Epithelial cell of esophagus (primary cell): ENCODE data around the gene FBXO5.
A peak's percentile ranks its signal among the peaks of the same experiment; 100 is the strongest.

Experiments
- DNase-seq: peaks from one replicate; pipeline ENCODE4 v3.0.0; 2010; ENCODE audit warnings: low read depth
- H3K4me3 ChIP-seq: 2 replicates; pipeline ENCODE4 v1.5.1; 2011; ENCODE audit warnings: mild to moderate bottlenecking, low read length, control low read depth
- CTCF ChIP-seq: IDR thresholded peaks from 2 replicates; pipeline ENCODE4 v1.5.1; 2011; ENCODE audit warnings: low read depth, mild to moderate bottlenecking, low read length, control low read depth, inconsistent platforms; ENCODE audit not compliant: insufficient read depth; ENCODE audit errors: missing control alignments

FBXO5 gene

DNA sequence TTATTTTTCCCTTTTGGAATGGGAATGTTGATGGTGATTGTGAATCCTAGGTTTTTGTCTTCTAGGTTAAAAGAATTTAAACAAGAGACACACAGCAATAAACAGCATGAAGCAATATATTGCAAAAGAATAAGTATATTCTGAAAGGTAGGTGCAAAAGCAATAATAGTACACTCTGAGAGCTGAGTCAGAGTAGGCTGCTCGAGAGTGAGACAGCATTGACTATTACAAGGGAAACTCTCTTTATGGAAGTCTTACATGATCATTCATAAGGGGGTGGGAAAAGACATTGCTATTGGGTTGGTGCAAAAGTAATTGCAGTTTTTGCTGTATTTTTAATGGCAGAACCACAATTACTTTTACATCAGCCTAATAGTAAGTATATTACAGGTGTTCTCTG is 25.0 kb downstream of the FBXO5 start:
- TF ChIP-seq CTCF = no peak
- no peak overlapping the region for H3K4me3 ChIP-seq

DNA sequence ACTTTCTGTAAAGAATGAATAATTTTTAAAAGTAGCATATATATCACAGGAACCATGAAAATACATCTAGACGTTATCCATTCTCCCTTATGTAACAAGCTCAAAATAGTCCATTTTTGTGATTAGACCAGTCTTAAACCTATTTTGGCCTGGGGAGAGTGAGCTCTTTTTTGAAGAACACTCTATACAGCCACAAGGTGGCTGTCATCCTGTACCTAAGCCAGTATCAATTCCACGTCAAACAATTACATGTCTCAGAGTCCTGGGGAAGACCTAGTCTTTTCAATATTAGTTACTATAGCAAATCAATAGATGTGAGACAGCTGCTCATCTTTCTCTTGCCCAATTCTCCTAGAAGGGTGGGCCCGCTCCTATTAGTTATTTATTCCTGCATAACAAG is 28.4 kb downstream of the FBXO5 start:
- TF ChIP-seq CTCF = peak; percentile 30
- H3K4me3 ChIP-seq = no peak overlapping the region
- peak; percentile 25 for DNase-seq

More for the DNA sequence above, 25.0 kb downstream of the FBXO5 start:
- peak; percentile 36 for DNase-seq

DNA sequence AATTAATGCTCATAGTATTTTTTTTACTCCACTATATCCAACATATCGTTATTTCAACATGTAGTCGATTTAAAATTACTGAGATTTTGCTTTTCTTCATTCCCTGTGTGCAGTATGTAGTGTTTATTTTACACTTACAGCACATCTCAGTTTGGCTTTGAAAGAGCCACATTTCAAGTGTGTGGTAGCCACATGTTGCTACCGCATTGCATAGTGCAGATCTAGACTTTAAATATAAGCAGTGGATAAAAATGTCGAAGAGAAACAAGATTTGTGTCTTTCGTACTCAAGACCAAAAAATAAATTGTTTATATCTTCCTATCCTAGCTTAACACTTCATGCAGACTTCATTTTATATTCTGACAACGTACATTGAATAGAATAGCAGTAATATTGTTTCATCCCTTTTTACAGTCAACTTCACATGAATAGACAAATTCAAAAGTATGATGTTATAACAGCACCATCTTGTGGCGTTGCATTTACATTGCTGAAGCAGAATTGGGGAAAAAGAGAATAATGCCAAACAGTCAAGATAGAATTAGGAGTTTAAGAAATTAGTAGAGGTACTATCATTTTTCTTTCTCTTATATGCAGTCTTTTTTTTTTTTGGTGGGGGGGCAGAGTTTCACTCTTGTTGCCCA is 29.9 kb downstream of the FBXO5 start:
- TF ChIP-seq CTCF = peak; percentile 61
- no peak overlapping the region for H3K4me3 ChIP-seq
- DNase-seq = peak; percentile 54

- no peak for DNase-seq
- no peak for TF ChIP-seq CTCF
- H3K4me3 ChIP-seq = no peak overlapping the region
Measured at GRCh38 chr6:152952045-152952444, 30.8 kb downstream of the FBXO5 start.

DNA sequence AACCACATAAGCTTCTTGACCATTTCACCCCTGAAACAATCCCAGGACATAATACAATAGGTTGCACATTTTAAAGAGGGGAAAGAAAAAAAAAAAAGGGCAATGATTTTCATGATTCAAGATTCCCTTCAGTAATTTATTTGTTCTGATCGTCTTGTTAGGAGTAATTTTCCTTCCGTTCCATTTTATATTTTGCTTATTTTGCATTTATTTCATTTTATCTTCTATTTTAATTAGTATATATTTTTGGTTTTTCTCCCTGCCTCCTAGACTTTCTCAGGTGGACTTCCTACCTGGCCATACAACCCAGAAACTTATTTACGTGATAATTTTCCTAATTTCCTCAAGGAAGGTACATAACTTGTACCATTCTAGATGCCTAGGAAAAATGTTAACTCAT is 32.6 kb downstream of the FBXO5 start:
- no peak overlapping the region for H3K4me3 ChIP-seq
- DNase-seq = no peak
- no peak for TF ChIP-seq CTCF

DNA sequence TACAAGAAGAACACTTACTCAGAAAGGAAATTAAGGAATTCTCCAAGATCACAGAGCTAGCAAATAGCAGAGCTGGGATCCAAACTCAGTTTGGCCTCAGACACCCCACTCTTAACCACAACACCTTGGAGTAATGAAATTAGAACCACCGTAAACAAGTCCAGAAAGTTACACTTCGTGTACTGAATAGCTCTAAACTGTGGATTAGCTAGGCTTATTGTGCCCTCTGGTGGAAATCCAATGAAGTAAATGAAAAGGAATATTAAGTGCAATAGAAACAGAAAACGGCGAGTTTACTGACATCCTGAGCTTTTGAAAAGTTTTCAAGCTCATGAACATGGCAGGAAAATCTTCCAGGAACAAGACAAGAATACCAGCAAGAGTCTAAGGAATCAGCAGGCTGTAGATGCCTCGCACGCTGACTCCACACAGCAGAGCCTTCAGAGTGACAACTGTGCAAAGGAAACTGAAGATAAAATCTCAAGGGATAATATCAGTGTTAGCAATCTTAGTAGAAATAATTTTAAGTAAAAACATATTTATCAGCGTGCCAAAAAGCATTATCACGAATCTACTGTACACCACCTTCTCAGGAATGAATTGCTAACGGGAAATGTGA is 34.6 kb downstream of the FBXO5 start:
- H3K4me3 ChIP-seq = no peak overlapping the region
- peak; percentile 57 for TF ChIP-seq CTCF
- DNase-seq = peak; percentile 55

- TF ChIP-seq CTCF = no peak
- no peak overlapping the region for H3K4me3 ChIP-seq
- DNase-seq = no peak
Measured at GRCh38 chr6:152946995-152947394, 35.8 kb downstream of the FBXO5 start.
